GM12878 (cell line): ENCODE results near the gene EXOC4. TPM values are rescaled to one million over a fixed set of nuclear protein-coding genes. Genes with fewer than 3 reads are reported as not detected.

Experiments used
- ATAC-seq: fragments of 200-7000 bp; cut with Tn5 transposase; 3 replicates; pipeline ENCODE4 v1.9.1; 2020; ENCODE audit warnings: mild to moderate bottlenecking, moderate library complexity
- BruUV-seq: library from RNA; stranded (reverse); fragments of 400-500 nt; replicated peaks from 2 replicates; lab custom pipeline; 2021; lab: Mats Ljungman, UMichigan
- CTCF ChIA-PET: fragments of 300-600 bp; sonication (Branson Sonifier 250); formaldehyde crosslinking; extraction: SDS; loops from one replicate; lab custom pipeline; 2021; ENCODE audit warnings: inconsistent platforms; lab: Yijun Ruan, JAX
- POLR2A ChIA-PET: fragments of 350-600 bp; formaldehyde crosslinking; extraction: SDS; loops from one replicate; lab custom pipeline; 2021; ENCODE audit warnings: inconsistent platforms; lab: Charles Lee
- RAD21 ChIA-PET: fragments of 300-600 bp; sonication (Branson Sonifier 250); formaldehyde crosslinking; loops from one replicate; lab custom pipeline; 2023; ENCODE audit warnings: antibody characterized with exemption; ENCODE audit not compliant: unreplicated experiment; lab: Charles Lee
- SMC1A ChIA-PET: fragments of 300-600 bp; sonication (Branson Sonifier 250); formaldehyde crosslinking; loops from one replicate; lab custom pipeline; 2023; ENCODE audit not compliant: unreplicated experiment, uncharacterized antibody; lab: Charles Lee
- DNase-seq: peaks from one replicate; pipeline ENCODE4 v3.0.0-alpha.2; 2011; ENCODE audit warnings: low read depth, low spot score
- FAIRE-seq: peaks from 3 replicates; lab custom pipeline; 2011; peaks lifted over from hg19 to GRCh38; lab: Jason Lieb, UNC
- H2AFZ ChIP-seq: 2 replicates; pipeline ENCODE4 v1.6.0; 2011; ENCODE audit warnings: low read depth, low read length, control low read depth; ENCODE audit not compliant: control insufficient read depth
- H3K27ac ChIP-seq: 2 replicates; pipeline ENCODE4 v1.5.1; 2011; ENCODE audit warnings: control low read depth; ENCODE audit not compliant: control insufficient read depth, insufficient read depth
- H3K27me3 ChIP-seq, 2 experiments: replicated peaks in 1 of 2; 2 replicates each; pipeline versions ENCODE4 v1.6.0 to v1.6.1; 2011; ENCODE audit warnings: low read length in 1 of 2; ENCODE audit not compliant: control insufficient read depth in 2 of 2, insufficient read depth in 2 of 2
- H3K36me3 ChIP-seq, 2 experiments: 2 replicates each; pipeline ENCODE4 v1.5.1; 2011; ENCODE audit warnings: low read length in 1 of 2; ENCODE audit not compliant: control insufficient read depth in 2 of 2, insufficient read depth in 2 of 2
- H3K4me1 ChIP-seq: 2 replicates; pipeline ENCODE4 v1.6.1; 2011; ENCODE audit warnings: mild to moderate bottlenecking, low read length, moderate library complexity, mixed read lengths; ENCODE audit not compliant: control insufficient read depth, insufficient read depth
- H3K4me2 ChIP-seq: 2 replicates; pipeline ENCODE4 v1.6.0; 2011; ENCODE audit warnings: control low read depth; ENCODE audit not compliant: control insufficient read depth, insufficient read depth
- H3K4me3 ChIP-seq: fragments of 200-600 bp; sonication (generic); 2 replicates; pipeline ENCODE4 v1.5.1; 2016
- H3K79me2 ChIP-seq: 2 replicates; pipeline ENCODE4 v1.6.0; 2011; ENCODE audit warnings: low read length; ENCODE audit not compliant: control insufficient read depth, insufficient read depth
- H3K9ac ChIP-seq: 2 replicates; pipeline ENCODE4 v1.8.0; 2011; ENCODE audit warnings: low read length, control low read depth, mixed read lengths; ENCODE audit not compliant: control insufficient read depth, insufficient read depth
- H3K9me3 ChIP-seq: replicated peaks from 3 replicates; pipeline ENCODE4 v1.5.1; 2011; ENCODE audit warnings: mild to moderate bottlenecking, low read length; ENCODE audit not compliant: control insufficient read depth, insufficient read depth
- H4K20me1 ChIP-seq: 2 replicates; pipeline ENCODE4 v1.6.0; 2011; ENCODE audit not compliant: control insufficient read depth, insufficient read depth
- BMI1 ChIP-seq: fragments of 450-650 bp; IDR thresholded peaks from 2 replicates; pipeline ENCODE4 v1.6.1; 2016; ENCODE audit warnings: mild to moderate bottlenecking, moderate library complexity, borderline replicate concordance
- CBFB ChIP-seq: IDR thresholded peaks from 2 replicates; pipeline ENCODE4 v1.6.1; 2016; ENCODE audit warnings: antibody characterized with exemption, low read depth
- CREB1 ChIP-seq: IDR thresholded peaks from 2 replicates; pipeline ENCODE4 v1.6.1; 2012; ENCODE audit warnings: low read depth, mild to moderate bottlenecking, inconsistent platforms
- MEF2B ChIP-seq: fragments of 450-650 bp; IDR thresholded peaks from 2 replicates; pipeline ENCODE4 v1.6.1; 2018; ENCODE audit warnings: mild to moderate bottlenecking, moderate library complexity; ENCODE audit not compliant: partially characterized antibody, poor library complexity, severe bottlenecking
- NFYA ChIP-seq: IDR thresholded peaks from 2 replicates; pipeline ENCODE4 v1.6.1; 2011; ENCODE audit warnings: low read depth, mild to moderate bottlenecking, low read length, improper control_type of control experiment, borderline replicate concordance
- SP1 ChIP-seq: IDR thresholded peaks from one replicate; pipeline ENCODE4 v1.6.1; 2011; ENCODE audit warnings: low read depth, low read length
- TAF1 ChIP-seq: IDR thresholded peaks from 2 replicates; pipeline ENCODE4 v1.6.1; 2011; ENCODE audit warnings: mild to moderate bottlenecking, low read depth, low read length, borderline replicate concordance
- WRNIP1 ChIP-seq: IDR thresholded peaks from 2 replicates; pipeline ENCODE4 v1.6.1; 2011; ENCODE audit warnings: low read depth, low read length, improper control_type of control experiment, borderline replicate concordance
- YY1 ChIP-seq: IDR thresholded peaks from 2 replicates; pipeline ENCODE4 v1.6.1; 2011; ENCODE audit warnings: low read depth, mild to moderate bottlenecking, low read length
- ZNF274 ChIP-seq: IDR thresholded peaks from one replicate; pipeline ENCODE4 v1.8.0; 2011; ENCODE audit not compliant: insufficient read length, insufficient read depth
- ZNF384 ChIP-seq: IDR thresholded peaks from 2 replicates; pipeline ENCODE4 v1.6.1; 2012; ENCODE audit warnings: low read depth, mild to moderate bottlenecking, low read length, improper control_type of control experiment, borderline replicate concordance
- WGBS: methylation state at CpG from one replicate; pipeline ENCODE4 v1.1.6; 2016; ENCODE audit warnings: low lambda C conversion rate; ENCODE audit not compliant: insufficient replicate concordance, insufficient coverage; ENCODE audit errors: missing lambda C conversion rate; 5-methylcytosine and 5-hydroxymethylcytosine counted together
- in situ Hi-C: fragments of 300-500 bp; cut with MboI; formaldehyde crosslinking; loops from 9 replicates; pipeline ENCODE4 v1.14.3; 2018; ENCODE audit warnings: mixed read lengths
- intact Hi-C: fragments of 100-400 bp; cut with micrococcal nuclease; formaldehyde crosslinking; loops from one replicate; pipeline ENCODE4 v1.14.2; 2022; ENCODE audit not compliant: unreplicated experiment
- polyA plus RNA-seq, 11 experiments: library from polyadenylated mRNA; depleted of rRNA in 4 of 11; unstranded in 6 of 11; stranded (reverse) in 5 of 11; fragments of >200 nt; fragmentation: Nextera tagmentation in 4 of 11; fragmentation: Illumina TruSeq in 1 of 11; extraction: Ambion mirVana in 4 of 11; extraction: Trizol in 1 of 11; gene quantifications; 1 replicate in 1 of 11; 2 replicates in 10 of 11; pipeline versions ENCODE4 v1.2.1 to v1.2.3, GENCODE V29; 2011 to 2016; ENCODE audit warnings: inconsistent platforms in 2 of 11, missing spikeins in 2 of 11, low read depth in 1 of 11
- total RNA-seq, 4 experiments: library from RNA; depleted of rRNA in 3 of 4; stranded (reverse); fragments of >200 nt in 3 of 4; fragmentation: Illumina TruSeq in 1 of 4; extraction: Trizol in 1 of 4; gene quantifications; 2 replicates each; pipeline versions ENCODE4 v1.2.1 to v1.2.3, GENCODE V29; 2013 to 2021
- TF ChIP-seq, protein P1 (sequence below): IDR thresholded peaks from 2 replicates; pipeline ENCODE4 v1.6.1; 2012; ENCODE audit warnings: low read depth, low read length, improper control_type of control experiment
- TF ChIP-seq, protein P2 (sequence below): fragments of 450-650 bp; IDR thresholded peaks from 2 replicates; pipeline ENCODE4 v1.6.1; 2017; ENCODE audit warnings: mild to moderate bottlenecking, low read depth, inconsistent platforms; ENCODE audit not compliant: poor library complexity, severe bottlenecking

The EXOC4 gene
- total and polyA plus RNA-seq, 10 of the 15 experiments (the other 5 are each of a cell fraction or from before 2014, with no cell fraction given): 13.2 to 44.5 (median 29.6) TPM

DNA sequence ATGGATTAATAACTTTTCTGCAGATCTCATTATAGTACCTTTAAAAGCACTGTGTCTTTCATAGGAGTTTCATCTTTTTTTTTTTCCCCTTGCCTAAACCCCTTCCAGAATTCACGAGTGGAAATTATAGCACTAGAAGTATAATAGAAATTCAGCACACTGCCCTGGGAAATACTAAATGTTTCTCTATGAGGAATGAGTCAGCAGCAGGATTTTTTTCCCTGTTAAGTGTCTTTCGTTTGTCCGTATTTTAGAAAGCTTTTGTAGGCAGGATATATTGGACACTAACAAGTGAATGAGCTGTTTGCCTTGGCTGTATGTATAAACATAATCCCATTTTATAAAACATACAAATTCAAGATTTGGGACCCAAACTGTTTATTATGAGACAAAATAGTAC is 105.8 kb downstream of the EXOC4 start:
- H3K27ac ChIP-seq: no peak overlapping the region
- no peak overlapping the region for H3K9ac ChIP-seq
- no peaks in the 10 kb centered on the region for H3K27me3 ChIP-seq
- H3K4me2 ChIP-seq: no peak overlapping the region
- TSS peak; percentile 58 for BruUV-seq
- H3K4me3 ChIP-seq: no peak overlapping the region
- H3K9me3 ChIP-seq: no peaks in the 10 kb centered on the region; the same call in 2 of the 3 replicates
- no peaks in the 10 kb centered on the region for H3K4me1 ChIP-seq
- TF ChIP-seq WRNIP1 (no peak), BMI1 (no peak)
- SMC1A ChIA-PET: interaction anchor here (1.2 kb wide), 1 partner anchor 18 kb away, joined by 3 read pairs; no protein-coding TSS in a partner anchor
- FAIRE-seq (no peak), ATAC-seq (no peak), DNase-seq (no peak)
- H4K20me1 ChIP-seq: no peaks in the 10 kb centered on the region
- CTCF ChIA-PET: interaction anchor here (1.1 kb wide), 1 partner anchor 10 kb away, joined by 3 read pairs; no protein-coding TSS in a partner anchor
- POLR2A ChIA-PET: no interaction called here
- H3K36me3 ChIP-seq: no peaks in the 10 kb centered on the region
- in situ Hi-C loops: no loop called here
- no peak overlapping the region for H2AFZ ChIP-seq
- RAD21 ChIA-PET: no interaction called here
- no peaks in the 10 kb centered on the region for H3K79me2 ChIP-seq
- 89% methylated on average over 3 of the region's 3 CpGs for WGBS
- intact Hi-C loops: no loop called here

DNA sequence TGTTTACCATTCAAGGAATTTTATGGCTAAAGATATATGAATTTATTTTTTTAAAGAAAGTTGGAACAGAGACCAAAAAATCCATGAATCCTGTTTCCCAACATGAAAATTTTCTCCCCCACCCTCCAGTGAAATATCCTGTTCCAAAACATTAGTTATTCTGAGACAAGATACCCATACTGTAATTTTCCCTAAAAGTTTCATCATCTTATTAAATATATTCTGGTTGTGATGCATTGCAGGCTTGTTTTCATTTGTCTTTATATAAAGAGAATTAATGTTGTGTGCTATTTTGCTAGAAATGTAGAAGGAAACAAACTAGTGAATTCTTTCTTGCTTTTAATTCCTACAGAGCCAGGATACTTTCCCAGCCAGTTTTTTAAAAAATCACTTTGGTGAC is 106.6 kb downstream of the EXOC4 start:
- Histone ChIP-seq H3K9me3 (no peaks in the 10 kb centered on the region; the same call in 2 of the 3 replicates), H3K4me1 (no peaks in the 10 kb centered on the region), H3K27ac (no peak overlapping the region), H2AFZ (no peak overlapping the region), H3K36me3 (no peaks in the 10 kb centered on the region), H3K27me3 (no peaks in the 10 kb centered on the region), H3K79me2 (no peaks in the 10 kb centered on the region), H4K20me1 (no peaks in the 10 kb centered on the region), H3K4me2 (no peak overlapping the region), H3K4me3 (no peak overlapping the region), H3K9ac (no peak overlapping the region)
- DNase-seq (no peak), ATAC-seq (no peak), FAIRE-seq (no peak)
- RAD21 ChIA-PET: no interaction called here
- POLR2A ChIA-PET: no interaction called here
- CTCF ChIA-PET: interaction anchor here (0.6 to 0.7 kb wide), 2 partner anchors 494 to 503 kb away, joined by 3 to 4 read pairs; no protein-coding TSS in a partner anchor
- no TSS peak for BruUV-seq
- SMC1A ChIA-PET: interaction anchor here (1.2 kb wide), 1 partner anchor 19 kb away, joined by 3 read pairs; no protein-coding TSS in a partner anchor
- in situ Hi-C loops (no loop called here), intact Hi-C loops (no loop called here)
- TF ChIP-seq ZNF384 (no peak), TAF1 (no peak), SP1 (no peak), YY1 (no peak), MEF2B (no peak), CREB1 (no peak), CBFB (no peak), ZNF274 (no peak), NFYA (no peak)
- TF ChIP-seq, protein P1, sequence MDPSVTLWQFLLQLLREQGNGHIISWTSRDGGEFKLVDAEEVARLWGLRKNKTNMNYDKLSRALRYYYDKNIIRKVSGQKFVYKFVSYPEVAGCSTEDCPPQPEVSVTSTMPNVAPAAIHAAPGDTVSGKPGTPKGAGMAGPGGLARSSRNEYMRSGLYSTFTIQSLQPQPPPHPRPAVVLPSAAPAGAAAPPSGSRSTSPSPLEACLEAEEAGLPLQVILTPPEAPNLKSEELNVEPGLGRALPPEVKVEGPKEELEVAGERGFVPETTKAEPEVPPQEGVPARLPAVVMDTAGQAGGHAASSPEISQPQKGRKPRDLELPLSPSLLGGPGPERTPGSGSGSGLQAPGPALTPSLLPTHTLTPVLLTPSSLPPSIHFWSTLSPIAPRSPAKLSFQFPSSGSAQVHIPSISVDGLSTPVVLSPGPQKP: no peak
- TF ChIP-seq, protein P2, sequence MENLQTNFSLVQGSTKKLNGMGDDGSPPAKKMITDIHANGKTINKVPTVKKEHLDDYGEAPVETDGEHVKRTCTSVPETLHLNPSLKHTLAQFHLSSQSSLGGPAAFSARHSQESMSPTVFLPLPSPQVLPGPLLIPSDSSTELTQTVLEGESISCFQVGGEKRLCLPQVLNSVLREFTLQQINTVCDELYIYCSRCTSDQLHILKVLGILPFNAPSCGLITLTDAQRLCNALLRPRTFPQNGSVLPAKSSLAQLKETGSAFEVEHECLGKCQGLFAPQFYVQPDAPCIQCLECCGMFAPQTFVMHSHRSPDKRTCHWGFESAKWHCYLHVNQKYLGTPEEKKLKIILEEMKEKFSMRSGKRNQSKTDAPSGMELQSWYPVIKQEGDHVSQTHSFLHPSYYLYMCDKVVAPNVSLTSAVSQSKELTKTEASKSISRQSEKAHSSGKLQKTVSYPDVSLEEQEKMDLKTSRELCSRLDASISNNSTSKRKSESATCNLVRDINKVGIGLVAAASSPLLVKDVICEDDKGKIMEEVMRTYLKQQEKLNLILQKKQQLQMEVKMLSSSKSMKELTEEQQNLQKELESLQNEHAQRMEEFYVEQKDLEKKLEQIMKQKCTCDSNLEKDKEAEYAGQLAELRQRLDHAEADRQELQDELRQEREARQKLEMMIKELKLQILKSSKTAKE: no peak
